GM12875 (cell line): ENCODE measurements around the gene ITGAD.

Experiments
- H3K4me3 ChIP-seq: one replicate; pipeline ENCODE4 v1.5.1; 2011; ENCODE audit warnings: low read depth, low read length, control low read depth
- CTCF ChIP-seq: IDR thresholded peaks from 2 replicates; pipeline ENCODE4 v1.5.1; 2011; ENCODE audit warnings: low read depth, mild to moderate bottlenecking, control low read depth, inconsistent platforms, low read length, moderate library complexity, borderline replicate concordance; ENCODE audit not compliant: insufficient read depth

Gene ITGAD

GRCh38 chr16:31456988-31457360 is 63.8 kb downstream of the ITGAD start:
- TF ChIP-seq CTCF, result no peak
- H3K4me3 ChIP-seq, result no peak overlapping the region

GRCh38 chr16:31458073-31458843 is 65.1 kb downstream of the ITGAD start:
- peak overlapping the region; percentile 74 for H3K4me3 ChIP-seq
- TF ChIP-seq CTCF, result 0 out of 2 replicates have a peak, but pooled peaks have one; percentile 36

- peak; percentile 66 for TF ChIP-seq CTCF
- H3K4me3 ChIP-seq, result peak within 1 kb of the TSS; percentile 74
Measured at GRCh38 chr16:31458844-31459686, 65.9 kb downstream of the ITGAD start, which contains the start of gene ARMC5. Gene ARMC5, plus strand, starts transcription at chr16:31459501. Its CDS starts 24 bp downstream, at chr16:31459525.

GRCh38 chr16:31459687-31460581 is 66.8 kb downstream of the ITGAD start:
- TF ChIP-seq CTCF, result no peak
- peak overlapping the region; percentile 74 for H3K4me3 ChIP-seq

- H3K4me3 ChIP-seq, result no peak overlapping the region
- peak; percentile 54; the same call in 1 of the 2 replicates for TF ChIP-seq CTCF
Measured at GRCh38 chr16:31460582-31461002, 67.5 kb downstream of the ITGAD start.

GRCh38 chr16:31461201-31461920 is 68.2 kb downstream of the ITGAD start:
- no peak overlapping the region for H3K4me3 ChIP-seq
- no peak for TF ChIP-seq CTCF
